NK-92 (cell line): Measurements from ENCODE around the gene NAP1L4.
"Not testable (repeated sequence)": the region's sequence is repeated elsewhere in the genome, so short reads cannot be mapped to it uniquely, and the experiment has no call there.

Source experiments
- DNase-seq: peaks from one replicate; lab custom pipeline; 2025; ENCODE audit not compliant: unreplicated experiment; lab: John Stamatoyannopoulos, UW

Gene NAP1L4

GRCh38 chr11:2938458-2939418, 53.4 kb downstream of the NAP1L4 start:
- not testable (repeated sequence) for DNase-seq

- not testable (repeated sequence) for DNase-seq
Observed at GRCh38 chr11:2937641-2938457, 54.3 kb downstream of the NAP1L4 start.

- DNase-seq: no peak
Observed at GRCh38 chr11:2934611-2935239, 57.4 kb downstream of the NAP1L4 start.

- no peak for DNase-seq
Observed at GRCh38 chr11:2934021-2934550, 58.0 kb downstream of the NAP1L4 start.

- no peak for DNase-seq
Observed at GRCh38 chr11:2933375-2934020, 58.6 kb downstream of the NAP1L4 start.

- no peak for DNase-seq
Observed at GRCh38 chr11:2932850-2933251, 59.3 kb downstream of the NAP1L4 start.

GRCh38 chr11:2931771-2932738, 60.1 kb downstream of the NAP1L4 start:
- DNase-seq: no peak

GRCh38 chr11:2931420-2931746, 60.7 kb downstream of the NAP1L4 start:
- no peak for DNase-seq

- DNase-seq: no peak
Observed at GRCh38 chr11:2930704-2931419, 61.3 kb downstream of the NAP1L4 start.

GRCh38 chr11:2929950-2930703, 62.0 kb downstream of the NAP1L4 start:
- no peak for DNase-seq

- DNase-seq: no peak
Observed at GRCh38 chr11:2929531-2929949, 62.6 kb downstream of the NAP1L4 start.

GRCh38 chr11:2928605-2929530, 63.3 kb downstream of the NAP1L4 start, which contains the start of gene PHLDA2:
TSS of gene PHLDA2 (minus strand) at chr11:2929420. CDS start at chr11:2929364, 56 bp downstream.
- no peak for DNase-seq

GRCh38 chr11:2927851-2928604, 64.1 kb downstream of the NAP1L4 start:
- no peak for DNase-seq

- DNase-seq: no peak
Observed at GRCh38 chr11:2927121-2927800, 64.9 kb downstream of the NAP1L4 start.

GRCh38 chr11:2926611-2927051, 65.5 kb downstream of the NAP1L4 start:
- no peak for DNase-seq
